ENCODE data around the gene GINM1.

The GINM1 gene

GRCh38 chr6:149565527-149566409 lies at the start of gene GINM1:
Gene GINM1 (plus strand): TSS chr6:149566375. CDS start chr6:149566415, 40 bp downstream.
- in situ Hi-C loops (cut with HindIII; ENCODE audit: low sequenced_read_pairs) = no loop called here
- peak; percentile 89 for DNase-seq (ENCODE audit: low read depth)
- H3K4me3 ChIP-seq (ENCODE audit: low read depth, low read length) = peak within 1 kb of the TSS; percentile 85
- TF ChIP-seq CTCF (IDR thresholded peaks at IDR 0.05; ENCODE audit: low read depth, low read length, missing control alignments) = peak; percentile 79

- no peak overlapping the region for H3K4me3 ChIP-seq (ENCODE audit: low read depth, low read length)
- no peak for TF ChIP-seq CTCF (IDR thresholded peaks at IDR 0.05; ENCODE audit: low read depth, low read length, missing control alignments)
- in situ Hi-C loops (cut with HindIII; ENCODE audit: low sequenced_read_pairs) = loop anchor here (5.0 kb wide), 1 partner anchor 97 kb away; no protein-coding TSS in a partner anchor
- DNase-seq (ENCODE audit: low read depth) = no peak
Measured at GRCh38 chr6:149529650-149530049, 36.5 kb upstream of the GINM1 start.

- no peak for TF ChIP-seq CTCF (IDR thresholded peaks at IDR 0.05; ENCODE audit: low read depth, low read length, missing control alignments)
- no peak overlapping the region for H3K4me3 ChIP-seq (ENCODE audit: low read depth, low read length)
- in situ Hi-C loops (cut with HindIII; ENCODE audit: low sequenced_read_pairs) = loop anchor here (5.0 kb wide), 1 partner anchor 102 kb away; no protein-coding TSS in a partner anchor
- no peak for DNase-seq (ENCODE audit: low read depth)
Measured at GRCh38 chr6:149534742-149535141, 31.4 kb upstream of the GINM1 start.

- in situ Hi-C loops (cut with HindIII; ENCODE audit: low sequenced_read_pairs) = no loop called here
- DNase-seq (ENCODE audit: low read depth) = no peak
- H3K4me3 ChIP-seq (ENCODE audit: low read depth, low read length) = no peak overlapping the region
- no peak for TF ChIP-seq CTCF (IDR thresholded peaks at IDR 0.05; ENCODE audit: low read depth, low read length, missing control alignments)
Measured at GRCh38 chr6:149541139-149541538, 25.0 kb upstream of the GINM1 start.

- no peak for DNase-seq (ENCODE audit: low read depth)
- in situ Hi-C loops (cut with HindIII; ENCODE audit: low sequenced_read_pairs) = no loop called here
- TF ChIP-seq CTCF (IDR thresholded peaks at IDR 0.05; ENCODE audit: low read depth, low read length, missing control alignments) = no peak
- H3K4me3 ChIP-seq (ENCODE audit: low read depth, low read length) = peak overlapping the region; percentile 100
Measured at GRCh38 chr6:149544646-149545257, 21.4 kb upstream of the GINM1 start.

GRCh38 chr6:149545258-149545753 lies 20.9 kb upstream of the GINM1 start:
- no peak for TF ChIP-seq CTCF (IDR thresholded peaks at IDR 0.05; ENCODE audit: low read depth, low read length, missing control alignments)
- in situ Hi-C loops (cut with HindIII; ENCODE audit: low sequenced_read_pairs) = no loop called here
- peak overlapping the region; percentile 100 for H3K4me3 ChIP-seq (ENCODE audit: low read depth, low read length)
- peak; percentile 48 for DNase-seq (ENCODE audit: low read depth)
